ENCODE measurements around the gene SRMS. TPM values are rescaled to one million over a fixed set of nuclear protein-coding genes. Genes with fewer than 3 reads are reported as not detected.

SRMS gene
- total RNA-seq, 1 experiment from 2014 or later = 1.4 TPM

- intact Hi-C loops (cut with micrococcal nuclease) = no loop called here
- ChIA-PET POLR2A (interaction anchor here (1.5 kb wide), 1 partner anchor 11 kb away, joined by 5 read pairs; the partner anchor contains the start of gene HELZ2), CTCF (interaction anchor here (0.8 kb wide), 1 partner anchor 25 kb away, joined by 3 read pairs; no protein-coding TSS in a partner anchor)
- Mint-ChIP-seq H3K4me1 (ENCODE audit: insufficient read depth, unreplicated experiment) (no peaks in the 10 kb centered on the region), H3K27me3 (ENCODE audit: insufficient read depth, unreplicated experiment) (no peaks in the 10 kb centered on the region), H3K9me3 (ENCODE audit: unreplicated experiment) (no peaks in the 10 kb centered on the region), H3K27ac (ENCODE audit: low read depth, unreplicated experiment) (no peak overlapping the region), H3K36me3 (ENCODE audit: insufficient read depth, unreplicated experiment) (no peaks in the 10 kb centered on the region), H3K4me3 (ENCODE audit: unreplicated experiment) (no peak overlapping the region)
- DNase-seq (ENCODE audit: unreplicated experiment) = no peak
- no TSS peak for BruUV-seq (replicated peaks)
- no peak for TF ChIP-seq CTCF (IDR thresholded peaks at IDR 0.05; ENCODE audit: unreplicated experiment)
Observed at GRCh38 chr20:63562461-63563224, 15.1 kb upstream of the SRMS start.

DNA sequence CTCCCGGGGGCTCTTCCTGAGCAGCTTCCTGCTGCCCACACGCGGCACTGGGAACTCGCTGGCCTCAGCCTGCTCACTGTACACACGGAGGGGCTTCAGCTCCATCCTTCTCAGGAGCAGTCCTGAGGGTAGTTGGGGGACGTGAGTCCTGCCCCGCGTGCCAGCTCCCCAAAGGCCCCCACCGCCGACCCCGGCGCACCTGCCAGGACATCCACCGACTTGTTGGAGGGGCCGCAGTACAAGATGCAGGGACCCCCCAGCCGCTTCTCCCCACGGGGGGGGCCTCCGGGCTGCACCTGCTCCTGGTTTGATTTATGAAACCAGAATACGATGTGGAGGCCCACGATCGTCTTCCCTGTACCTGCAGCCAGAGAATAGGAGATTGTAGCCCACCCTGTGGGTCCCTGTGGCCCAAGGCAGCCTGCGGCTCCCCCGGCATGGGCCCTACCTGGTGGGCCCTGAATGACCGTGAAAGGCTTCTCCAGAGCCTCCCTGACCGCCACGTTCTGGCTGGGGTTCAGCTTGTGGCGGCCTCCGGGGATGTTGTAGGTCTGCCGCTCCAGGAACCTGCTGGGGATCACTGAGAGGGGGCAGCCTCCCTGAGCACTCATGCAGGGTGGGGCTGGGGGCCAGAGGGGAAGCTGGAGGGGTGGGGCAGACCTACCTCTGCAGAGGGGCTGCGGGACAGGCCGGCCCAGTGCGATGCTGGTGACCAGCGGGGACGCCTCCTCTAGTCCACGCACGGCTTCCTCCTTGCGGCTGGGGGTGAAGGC is 14.3 kb upstream of the SRMS start:
- no TSS peak for BruUV-seq (replicated peaks)
- no peaks in the 10 kb centered on the region for H3K36me3 Mint-ChIP-seq (ENCODE audit: insufficient read depth, unreplicated experiment)
- no peak for TF ChIP-seq CTCF (IDR thresholded peaks at IDR 0.05; ENCODE audit: unreplicated experiment)
- H3K27me3 Mint-ChIP-seq (ENCODE audit: insufficient read depth, unreplicated experiment) = no peaks in the 10 kb centered on the region
- intact Hi-C loops (cut with micrococcal nuclease) = no loop called here
- no peak overlapping the region for H3K4me3 Mint-ChIP-seq (ENCODE audit: unreplicated experiment)
- H3K4me1 Mint-ChIP-seq (ENCODE audit: insufficient read depth, unreplicated experiment) = no peaks in the 10 kb centered on the region
- no peaks in the 10 kb centered on the region for H3K9me3 Mint-ChIP-seq (ENCODE audit: unreplicated experiment)
- ChIA-PET POLR2A (no interaction called here), CTCF (interaction anchor here (0.5 to 0.8 kb wide), 2 partner anchors 16 to 24 kb away, joined by 3 to 4 read pairs; no protein-coding TSS in a partner anchor)
- DNase-seq (ENCODE audit: unreplicated experiment) = no peak
- no peak overlapping the region for H3K27ac Mint-ChIP-seq (ENCODE audit: low read depth, unreplicated experiment)

DNA sequence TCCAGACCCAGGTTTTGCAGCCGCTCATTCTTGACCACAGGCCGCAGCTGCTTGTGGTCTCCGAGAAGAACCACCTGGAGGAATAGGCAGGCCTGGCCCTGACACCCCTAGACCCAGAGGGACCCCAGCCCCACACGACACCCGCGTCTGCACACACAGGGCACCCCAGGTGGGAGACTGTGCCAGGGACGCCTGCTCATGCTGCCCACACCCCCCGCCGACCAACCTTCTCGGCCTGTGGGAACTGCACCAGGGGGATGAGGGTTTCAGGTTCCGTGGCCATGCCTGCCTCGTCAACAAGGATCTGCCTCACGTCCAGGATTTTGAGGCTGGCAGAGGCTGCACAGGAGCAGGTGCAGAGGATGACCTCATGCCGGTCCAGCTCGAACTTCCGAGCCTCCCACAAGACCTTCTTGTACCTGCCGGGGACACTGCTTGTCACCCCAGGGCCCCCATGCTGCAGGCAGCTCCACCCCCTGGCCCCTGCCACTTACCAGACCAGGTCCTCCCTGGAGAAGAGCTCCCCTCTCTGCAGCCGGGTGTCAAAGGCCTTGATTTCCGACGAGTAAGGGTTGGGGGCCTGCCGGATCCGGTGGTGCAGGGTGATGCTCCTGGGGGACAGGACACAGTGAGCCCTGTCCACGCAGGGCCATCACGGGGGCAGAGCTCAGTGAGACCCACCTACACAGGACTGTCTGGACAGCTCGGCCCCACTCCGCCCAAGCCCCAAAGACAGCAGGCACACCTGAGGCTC is 13.5 kb upstream of the SRMS start:
- POLR2A ChIA-PET = interaction anchor here (0.6 kb wide), 1 partner anchor 305 kb away, joined by 3 read pairs; no protein-coding TSS in a partner anchor
- Mint-ChIP-seq H3K9me3 (ENCODE audit: unreplicated experiment) (no peaks in the 10 kb centered on the region), H3K4me1 (ENCODE audit: insufficient read depth, unreplicated experiment) (no peaks in the 10 kb centered on the region), H3K27me3 (ENCODE audit: insufficient read depth, unreplicated experiment) (no peaks in the 10 kb centered on the region), H3K4me3 (ENCODE audit: unreplicated experiment) (no peak overlapping the region), H3K27ac (ENCODE audit: low read depth, unreplicated experiment) (no peak overlapping the region), H3K36me3 (ENCODE audit: insufficient read depth, unreplicated experiment) (no peaks in the 10 kb centered on the region)
- no peak for TF ChIP-seq CTCF (IDR thresholded peaks at IDR 0.05; ENCODE audit: unreplicated experiment)
- CTCF ChIA-PET = interaction anchor here (0.7 kb wide), 1 partner anchor 13 kb away, joined by 3 read pairs; no protein-coding TSS in a partner anchor
- DNase-seq (ENCODE audit: unreplicated experiment) = no peak
- intact Hi-C loops (cut with micrococcal nuclease) = no loop called here
- no TSS peak for BruUV-seq (replicated peaks)
